NT2/D1 (cell line): ENCODE results near the gene FAM222B.
A peak's percentile ranks its signal among the peaks of the same experiment; 100 is the strongest.

ENCODE experiments used
- DNase-seq: peaks from one replicate; pipeline ENCODE4 v3.0.0-alpha.2; 2011; ENCODE audit warnings: low read depth, low spot score
- H3K27me3 ChIP-seq: 2 replicates; pipeline ENCODE4 v1.6.0; 2011; ENCODE audit warnings: mild to moderate bottlenecking; ENCODE audit not compliant: insufficient read length, insufficient read depth
- H3K36me3 ChIP-seq: 2 replicates; pipeline ENCODE4 v1.6.1; 2011; ENCODE audit warnings: mild to moderate bottlenecking, low read length, mixed read lengths; ENCODE audit not compliant: insufficient read depth, insufficient read length
- H3K4me1 ChIP-seq: 2 replicates; pipeline ENCODE4 v1.5.1; 2011; ENCODE audit not compliant: insufficient read depth, insufficient read length
- H3K4me3 ChIP-seq: 2 replicates; pipeline ENCODE4 v1.5.1; 2011; ENCODE audit warnings: low read depth; ENCODE audit not compliant: insufficient read length
- H3K9ac ChIP-seq: 2 replicates; pipeline ENCODE4 v1.6.0; 2011; ENCODE audit warnings: low read depth; ENCODE audit not compliant: insufficient read length
- H3K9me3 ChIP-seq: 2 replicates; pipeline ENCODE4 v1.5.1; 2011; ENCODE audit warnings: mild to moderate bottlenecking, low read length; ENCODE audit not compliant: insufficient read depth
- SUZ12 ChIP-seq: IDR thresholded peaks from 2 replicates; pipeline ENCODE4 v1.6.1; 2011; ENCODE audit not compliant: insufficient read length, insufficient read depth; ENCODE audit errors: extremely low read depth
- YY1 ChIP-seq: IDR thresholded peaks from 2 replicates; pipeline ENCODE4 v1.6.1; 2011; ENCODE audit not compliant: insufficient read length, insufficient read depth
- ZNF274 ChIP-seq: IDR thresholded peaks from 2 replicates; pipeline ENCODE4 v1.6.1; 2011; ENCODE audit warnings: mild to moderate bottlenecking, low read depth, low read length

FAM222B gene

DNA sequence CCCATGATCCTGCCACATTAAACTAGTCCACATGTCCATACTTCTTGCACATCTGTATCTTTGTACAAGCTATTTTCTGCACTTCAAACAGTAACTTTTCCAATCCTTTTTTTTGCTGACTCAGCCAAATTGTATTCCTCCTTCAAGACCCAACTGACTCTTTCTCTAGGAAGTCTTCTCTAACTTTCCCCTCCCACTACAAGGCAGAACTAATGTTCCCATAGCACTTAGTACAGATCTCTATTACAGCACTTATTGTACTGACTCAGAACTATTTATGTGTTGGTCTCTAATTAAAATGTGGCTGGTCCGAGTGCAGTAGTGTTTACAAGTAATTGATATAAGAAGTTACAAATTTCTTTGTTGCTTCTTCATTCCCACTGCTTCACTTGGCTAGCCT lies 8.2 kb downstream of the FAM222B start:
- Histone ChIP-seq H3K4me3 (no peak overlapping the region), H3K4me1 (no peaks in the 10 kb centered on the region), H3K9ac (no peak overlapping the region), H3K36me3 (peaks cover 11% of the 10 kb centered on the region), H3K27me3 (no peaks in the 10 kb centered on the region), H3K9me3 (no peaks in the 10 kb centered on the region)
- TF ChIP-seq ZNF274 (no peak), SUZ12 (no peak), YY1 (no peak)
- no peak for DNase-seq

GRCh38 chr17:28828294-28829040 lies 14.1 kb downstream of the FAM222B start:
- Histone ChIP-seq H3K27me3 (no peaks in the 10 kb centered on the region), H3K4me3 (no peak overlapping the region), H3K9ac (no peak overlapping the region), H3K9me3 (no peaks in the 10 kb centered on the region), H3K36me3 (peaks cover 3% of the 10 kb centered on the region), H3K4me1 (no peaks in the 10 kb centered on the region)
- no peak for TF ChIP-seq SUZ12
- TF ChIP-seq YY1: no peak
- no peak for TF ChIP-seq ZNF274
- DNase-seq: no peak

DNA sequence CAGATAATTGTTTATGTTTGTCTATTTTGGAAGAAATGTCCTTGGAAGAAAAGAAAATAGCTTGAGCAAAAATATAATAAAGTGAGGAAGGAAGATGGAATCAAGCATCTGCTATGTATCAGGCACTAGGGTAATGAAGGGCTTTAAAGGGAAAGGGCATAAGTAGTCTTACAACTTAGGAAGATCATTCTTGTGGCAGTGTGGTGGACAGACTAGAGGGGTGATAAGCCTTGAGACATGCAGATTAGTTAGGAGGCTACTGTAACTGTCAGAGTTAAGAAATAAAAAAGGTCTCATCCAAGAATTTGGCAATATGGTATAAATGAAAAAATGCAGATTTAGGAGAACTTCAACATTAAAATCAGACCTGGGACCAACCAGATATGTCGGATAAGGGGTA lies 14.9 kb downstream of the FAM222B start:
- DNase-seq: no peak
- H3K36me3 ChIP-seq: peaks cover 3% of the 10 kb centered on the region
- H3K9ac ChIP-seq: no peak overlapping the region

DNA sequence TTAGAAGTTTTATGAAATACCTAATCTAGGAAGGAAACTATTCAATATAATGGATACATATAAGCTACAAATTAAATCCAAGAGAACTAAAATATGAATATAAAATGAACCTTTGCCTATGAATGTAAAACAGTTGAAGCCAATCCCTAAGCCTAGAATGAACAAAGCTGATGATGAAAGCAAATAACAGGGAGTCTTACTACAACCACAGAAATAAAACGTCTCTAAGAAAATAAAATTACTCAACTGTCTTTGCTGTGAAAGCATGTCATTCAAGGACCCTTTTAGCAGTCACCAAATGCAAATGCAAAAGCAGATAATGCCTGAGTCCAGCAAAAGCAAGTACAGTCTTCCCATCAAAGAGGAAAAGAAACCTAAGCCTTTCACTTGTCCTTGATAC lies 23.0 kb downstream of the FAM222B start:
- H3K27me3 ChIP-seq: no peaks in the 10 kb centered on the region
- H3K9me3 ChIP-seq: no peaks in the 10 kb centered on the region
- no peak overlapping the region for H3K4me3 ChIP-seq
- no peaks in the 10 kb centered on the region for H3K36me3 ChIP-seq
- H3K4me1 ChIP-seq: no peaks in the 10 kb centered on the region
- no peak for TF ChIP-seq ZNF274
- no peak for TF ChIP-seq SUZ12
- TF ChIP-seq YY1: no peak
- no peak overlapping the region for H3K9ac ChIP-seq
- no peak for DNase-seq

More for the DNA sequence above, 14.9 kb downstream of the FAM222B start:
- Histone ChIP-seq H3K9me3 (no peaks in the 10 kb centered on the region), H3K4me1 (no peaks in the 10 kb centered on the region), H3K27me3 (no peaks in the 10 kb centered on the region), H3K4me3 (no peak overlapping the region)
- TF ChIP-seq ZNF274 (no peak), YY1 (no peak), SUZ12 (no peak)

- no peak for TF ChIP-seq YY1
- no peak for TF ChIP-seq SUZ12
- no peak for TF ChIP-seq ZNF274
- DNase-seq: no peak
- no peak overlapping the region for H3K9ac ChIP-seq
- H3K27me3 ChIP-seq: no peaks in the 10 kb centered on the region
- H3K4me3 ChIP-seq: no peak overlapping the region
- H3K9me3 ChIP-seq: no peaks in the 10 kb centered on the region
- no peaks in the 10 kb centered on the region for H3K36me3 ChIP-seq
- H3K4me1 ChIP-seq: no peaks in the 10 kb centered on the region
Observed at GRCh38 chr17:28818819-28819221, 23.8 kb downstream of the FAM222B start.

GRCh38 chr17:28816540-28816939 lies 26.1 kb downstream of the FAM222B start:
- no peaks in the 10 kb centered on the region for H3K9me3 ChIP-seq
- no peak for DNase-seq

GRCh38 chr17:28812748-28813377 lies 29.7 kb downstream of the FAM222B start:
- Histone ChIP-seq H3K27me3 (no peaks in the 10 kb centered on the region), H3K4me3 (peak overlapping the region; percentile 38), H3K36me3 (no peaks in the 10 kb centered on the region), H3K9ac (peak overlapping the region; percentile 33), H3K9me3 (no peaks in the 10 kb centered on the region), H3K4me1 (no peaks in the 10 kb centered on the region)
- TF ChIP-seq SUZ12: no peak
- TF ChIP-seq ZNF274: no peak
- no peak for TF ChIP-seq YY1
- no peak for DNase-seq

More at GRCh38 chr17:28816540-28816939, 26.1 kb downstream of the FAM222B start:
- Histone ChIP-seq H3K9ac (no peak overlapping the region), H3K4me3 (no peak overlapping the region), H3K27me3 (no peaks in the 10 kb centered on the region), H3K36me3 (no peaks in the 10 kb centered on the region), H3K4me1 (no peaks in the 10 kb centered on the region)
- TF ChIP-seq YY1: no peak
- TF ChIP-seq SUZ12: no peak
- TF ChIP-seq ZNF274: no peak
